HG03432 (cell line): Measurements from ENCODE around the gene TRIM2.

Experiments
- ATAC-seq: cut with Tn5 transposase; IDR thresholded peaks from one replicate; pipeline ENCODE4 v1.9.1; 2021; ENCODE audit warnings: mild to moderate bottlenecking, moderate library complexity; ENCODE audit not compliant: unreplicated experiment

Gene TRIM2

DNA sequence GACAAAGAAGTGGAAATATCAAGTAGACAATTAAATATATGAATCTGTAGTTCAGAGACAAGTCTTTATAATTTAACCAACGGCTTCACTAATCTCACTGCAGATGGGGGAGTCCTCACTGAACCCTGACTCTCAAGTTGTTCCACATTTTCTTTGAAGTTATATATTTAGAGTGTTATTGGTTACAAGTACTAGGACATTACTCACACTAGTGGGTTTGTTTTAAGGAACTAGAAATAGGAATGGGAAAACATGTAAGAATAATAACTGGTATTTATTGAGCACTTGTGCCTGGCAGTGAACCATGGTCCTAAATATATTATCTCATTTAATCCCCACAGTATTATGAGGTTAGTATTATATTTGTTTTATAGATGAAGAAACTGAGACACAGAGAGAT lies 162.2 kb downstream of the TRIM2 start:
- no peak for ATAC-seq

DNA sequence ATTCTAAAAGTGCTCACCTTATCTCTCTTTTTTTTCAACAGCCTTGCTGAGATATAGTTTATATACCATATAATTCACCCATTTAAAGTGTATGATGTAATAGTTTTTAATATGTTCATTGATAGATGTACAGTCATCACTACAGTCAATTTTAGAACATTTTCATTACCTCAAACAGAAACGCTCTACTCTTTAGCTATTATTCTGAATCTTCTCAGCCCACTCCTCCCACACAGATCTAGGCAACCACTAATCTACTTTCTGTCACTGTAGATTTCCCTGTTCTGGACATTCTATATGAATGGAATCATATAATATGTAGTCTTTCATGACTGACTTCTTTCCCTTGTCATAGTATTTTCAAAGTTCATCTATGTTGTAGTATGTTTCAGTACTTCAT lies 162.8 kb downstream of the TRIM2 start:
- ATAC-seq: no peak

DNA sequence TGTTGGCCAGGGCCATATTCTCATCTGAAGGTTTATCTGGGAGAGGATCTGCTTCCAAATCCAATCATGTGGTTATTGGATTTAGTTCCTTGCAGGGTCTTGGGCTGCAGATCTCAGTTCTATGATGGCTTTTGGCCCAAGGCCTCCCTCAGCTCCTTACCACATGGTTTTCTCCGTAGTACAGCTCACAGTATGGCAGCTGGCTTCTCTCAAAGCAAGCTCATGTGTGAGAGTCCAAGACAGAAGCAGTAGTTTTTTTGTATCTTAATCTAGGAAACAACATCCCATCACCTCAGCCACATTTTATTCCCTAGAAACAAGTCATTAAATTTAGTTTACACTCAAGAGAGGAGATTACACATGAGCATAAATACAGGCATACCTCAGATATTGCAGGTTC lies 164.8 kb downstream of the TRIM2 start:
- no peak for ATAC-seq

DNA sequence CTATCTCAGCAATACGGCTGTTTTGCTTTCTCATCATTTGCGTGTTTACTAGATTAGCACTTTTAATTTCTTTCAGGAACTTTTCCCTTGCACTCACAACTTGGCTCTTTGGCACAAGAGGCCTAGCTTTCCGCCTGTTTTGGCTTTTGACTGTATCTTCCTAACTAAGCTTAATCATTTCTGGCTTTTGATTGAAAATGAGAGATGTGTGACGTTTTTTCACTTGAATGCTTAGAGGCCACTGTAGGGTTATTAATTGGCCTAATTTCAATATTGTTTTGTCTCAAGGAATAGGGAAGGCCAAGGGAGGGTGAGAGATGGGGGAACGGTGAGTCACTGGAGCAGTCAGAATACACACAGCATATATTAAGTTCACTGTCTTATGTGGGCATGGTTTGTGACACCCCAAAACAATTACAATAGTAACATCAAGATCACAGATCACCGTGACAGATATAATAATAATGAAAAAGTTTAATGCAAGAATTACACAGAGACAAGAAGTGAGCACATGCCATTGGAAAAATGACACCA lies 167.5 kb downstream of the TRIM2 start:
- no peak for ATAC-seq

DNA sequence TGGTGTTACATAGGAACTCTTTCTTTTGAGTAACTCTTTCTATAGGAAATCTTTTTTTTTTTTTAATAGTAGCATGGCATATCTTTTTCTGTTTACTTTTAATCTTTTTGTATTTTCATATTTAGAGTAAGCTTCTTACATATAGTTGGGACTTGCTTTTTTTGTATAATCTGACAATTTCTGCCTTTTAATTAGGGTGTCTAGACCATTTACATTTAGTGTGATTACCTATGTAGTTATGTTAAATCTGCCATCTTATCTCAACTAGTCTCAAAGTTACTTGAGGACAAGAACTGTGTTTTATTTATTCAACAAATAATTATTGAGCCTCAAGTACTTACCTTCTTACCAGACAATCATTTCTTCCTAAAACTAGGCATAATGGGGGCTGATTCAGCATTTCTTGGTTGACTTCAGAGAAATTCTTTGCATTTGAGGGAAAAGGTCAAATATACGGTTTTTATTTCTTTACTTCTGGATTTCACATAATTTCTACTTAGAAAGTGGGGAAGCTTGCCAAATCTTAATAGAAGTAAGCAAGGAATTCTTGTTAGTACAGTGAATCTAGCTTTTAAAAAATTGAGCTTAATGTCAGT lies 168.8 kb downstream of the TRIM2 start:
- ATAC-seq: no peak

DNA sequence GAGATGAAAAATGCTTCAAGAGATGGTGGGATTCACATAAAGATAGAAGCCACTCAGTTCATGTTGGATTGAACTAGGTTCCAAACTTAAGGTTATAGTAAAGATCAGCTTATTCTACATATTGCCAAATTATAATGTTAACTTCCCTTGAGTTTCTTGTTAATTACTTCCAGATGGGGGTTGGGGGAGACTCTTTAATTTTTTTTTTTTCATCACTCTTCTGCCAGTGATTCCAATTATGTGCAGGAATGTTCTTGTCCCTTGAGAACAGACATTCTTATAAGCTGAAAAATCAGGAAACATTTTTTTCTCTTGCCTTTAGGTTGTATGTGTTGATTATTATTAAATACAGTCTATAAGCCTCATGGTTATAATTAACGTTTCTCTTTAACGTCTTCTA lies 170.2 kb downstream of the TRIM2 start:
- no peak for ATAC-seq

DNA sequence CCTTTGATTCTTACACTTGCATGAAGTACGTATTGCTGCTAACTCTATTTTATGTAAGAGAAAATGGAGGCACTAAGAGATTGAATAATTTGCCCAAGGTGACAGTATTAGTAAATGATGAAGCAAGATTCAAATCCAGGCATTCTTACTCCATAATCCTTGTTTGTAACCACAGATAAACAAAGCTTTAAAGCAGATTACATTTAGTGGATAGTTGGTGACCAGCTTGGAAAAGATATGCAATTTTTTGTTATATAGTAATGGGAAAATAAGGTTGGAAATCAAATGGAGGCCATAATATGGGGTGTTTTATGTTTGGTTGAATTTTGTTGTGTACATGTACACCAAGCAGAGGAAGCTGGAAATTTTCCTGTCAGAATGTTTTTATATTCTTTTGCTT lies 171.1 kb downstream of the TRIM2 start:
- ATAC-seq: no peak

DNA sequence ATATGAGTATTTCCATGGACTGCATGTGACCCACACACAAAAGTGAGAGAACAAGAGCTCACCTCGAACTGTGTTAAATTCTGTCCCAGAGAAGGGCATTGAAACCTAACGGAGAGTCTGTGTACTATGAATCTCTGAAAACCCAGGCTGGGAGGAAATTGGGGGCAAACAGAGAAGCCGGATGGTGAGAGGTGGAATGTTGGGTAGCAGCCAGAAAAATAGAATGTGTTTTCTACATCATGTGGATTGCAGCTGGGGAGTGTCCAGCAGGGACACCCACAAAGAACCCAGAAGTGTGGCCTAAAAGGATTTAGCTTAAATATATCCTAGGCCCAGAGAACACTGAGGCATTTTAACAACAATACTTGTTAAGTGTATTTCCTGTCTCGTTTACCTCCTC lies 178.9 kb downstream of the TRIM2 start:
- ATAC-seq: no peak

DNA sequence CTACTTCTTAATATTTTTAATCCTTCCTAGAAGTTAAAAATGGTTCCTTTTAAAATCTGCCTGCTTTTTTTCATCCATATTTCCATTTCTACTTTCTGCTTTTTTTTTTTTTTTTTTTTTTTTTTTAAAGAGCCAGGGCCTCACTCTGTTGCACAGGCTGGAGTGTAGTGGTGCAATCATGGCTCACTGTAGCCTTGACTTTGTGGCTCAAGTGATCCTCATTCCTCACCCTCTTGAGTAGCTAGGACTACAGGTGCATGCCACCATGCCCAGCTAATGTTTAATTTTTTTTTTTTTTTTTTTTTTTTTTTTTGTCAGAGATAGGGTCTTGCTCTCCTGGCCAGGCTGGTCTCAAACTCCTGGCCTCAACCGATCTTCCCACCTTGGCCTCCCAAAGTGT lies 179.9 kb downstream of the TRIM2 start:
- no peak for ATAC-seq

DNA sequence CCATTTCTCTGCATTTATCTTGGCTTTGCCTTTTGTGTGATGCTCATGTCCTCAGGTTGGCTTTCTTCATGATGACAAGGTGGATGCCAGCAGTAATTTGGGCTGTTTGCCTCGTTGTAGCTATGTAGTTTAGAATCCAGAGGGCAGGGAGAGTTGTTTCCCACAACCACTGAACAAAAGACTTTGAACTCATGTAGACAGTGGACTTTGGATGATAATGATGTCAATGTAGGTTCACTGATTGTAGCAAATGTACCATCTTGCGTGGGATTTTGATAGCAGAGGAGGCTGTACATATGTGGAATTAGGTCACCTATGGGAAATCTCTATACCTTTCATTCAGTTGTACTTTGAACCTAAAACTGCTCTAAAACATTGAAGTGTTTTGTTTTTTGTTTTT lies 181.5 kb downstream of the TRIM2 start:
- no peak for ATAC-seq

DNA sequence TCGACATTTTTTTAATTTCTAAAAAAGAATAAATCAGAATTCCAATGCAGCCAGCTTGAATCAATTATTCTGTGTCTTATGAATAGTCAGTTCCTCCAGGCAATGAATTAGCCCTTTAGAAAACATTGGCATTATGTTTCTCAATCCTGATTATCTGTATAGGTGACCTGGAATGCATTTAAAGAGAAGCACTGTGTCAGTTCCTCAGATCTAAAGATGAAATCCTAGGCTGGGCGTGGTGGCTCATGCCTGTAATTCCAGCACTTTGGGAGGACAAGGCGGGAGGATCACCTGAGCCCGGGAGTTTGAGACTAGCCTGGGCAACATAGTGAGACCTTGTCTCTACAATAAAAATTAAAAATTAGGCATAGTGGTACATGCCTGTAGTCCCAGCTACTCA lies 183.7 kb downstream of the TRIM2 start:
- ATAC-seq: no peak
